HEK293T (cell line): Measurements from ENCODE around the gene GMIP.

ENCODE experiments used
- CTCF ChIA-PET: fragments of 350-600 bp; formaldehyde crosslinking; extraction: SDS; loops from one replicate; lab custom pipeline; 2021; ENCODE audit warnings: antibody characterized with exemption, inconsistent platforms; lab: Yijun Ruan, JAX
- POLR2A ChIA-PET: fragments of 350-600 bp; formaldehyde crosslinking; extraction: SDS; loops from one replicate; lab custom pipeline; 2020; ENCODE audit warnings: antibody characterized with exemption, inconsistent platforms; lab: Yijun Ruan, JAX
- DNase-seq: peaks from one replicate; pipeline ENCODE4 v3.0.0; 2012; ENCODE audit warnings: mixed read lengths; ENCODE audit errors: extremely low spot score
- ARNT ChIP-seq: fragments of 450-650 bp; IDR thresholded peaks from 2 replicates; pipeline ENCODE4 v1.6.1; 2017; ENCODE audit warnings: mild to moderate bottlenecking
- BHLHE40 ChIP-seq: fragments of 450-650 bp; IDR thresholded peaks from 2 replicates; pipeline ENCODE4 v1.6.1; 2016; ENCODE audit warnings: mild to moderate bottlenecking, moderate library complexity, borderline replicate concordance
- CTBP1 ChIP-seq: fragments of 450-650 bp; IDR thresholded peaks from 2 replicates; pipeline ENCODE4 v1.6.1; 2016; ENCODE audit warnings: borderline replicate concordance
- ELF4 ChIP-seq: fragments of 450-650 bp; IDR thresholded peaks from 2 replicates; pipeline ENCODE4 v1.6.1; 2017; ENCODE audit warnings: antibody characterized with exemption
- FOXA1 ChIP-seq: fragments of 450-650 bp; IDR thresholded peaks from 2 replicates; pipeline ENCODE4 v1.6.1; 2016; ENCODE audit warnings: mild to moderate bottlenecking
- FOXK2 ChIP-seq: fragments of 450-650 bp; IDR thresholded peaks from 2 replicates; pipeline ENCODE4 v1.6.1; 2016; ENCODE audit warnings: mild to moderate bottlenecking
- FOXM1 ChIP-seq: fragments of 450-650 bp; IDR thresholded peaks from 2 replicates; pipeline ENCODE4 v1.6.1; 2017; ENCODE audit warnings: mild to moderate bottlenecking, borderline replicate concordance
- HDGF ChIP-seq: fragments of 450-650 bp; IDR thresholded peaks from 2 replicates; pipeline ENCODE4 v1.6.1; 2017; ENCODE audit warnings: antibody characterized with exemption, borderline replicate concordance
- L3MBTL2 ChIP-seq: fragments of 450-650 bp; conservative IDR thresholded peaks from 2 replicates; pipeline ENCODE4 v1.6.1; 2016; ENCODE audit warnings: mild to moderate bottlenecking
- LEF1 ChIP-seq: fragments of 450-650 bp; IDR thresholded peaks from 2 replicates; pipeline ENCODE4 v1.6.1; 2017; ENCODE audit warnings: mild to moderate bottlenecking, borderline replicate concordance
- NFRKB ChIP-seq: fragments of 450-650 bp; IDR thresholded peaks from 2 replicates; pipeline ENCODE4 v1.6.1; 2016; ENCODE audit warnings: mild to moderate bottlenecking, moderate library complexity
- SP1 ChIP-seq: fragments of 450-650 bp; IDR thresholded peaks from 2 replicates; pipeline ENCODE4 v1.6.1; 2017
- SUZ12 ChIP-seq: fragments of 450-650 bp; IDR thresholded peaks from 2 replicates; pipeline ENCODE4 v1.6.1; 2016; ENCODE audit warnings: mild to moderate bottlenecking
- TARDBP ChIP-seq: fragments of 450-650 bp; IDR thresholded peaks from 2 replicates; pipeline ENCODE4 v1.6.1; 2016
- ZNF384 ChIP-seq: fragments of 450-650 bp; IDR thresholded peaks from 2 replicates; pipeline ENCODE4 v1.6.1; 2016
- TF ChIP-seq, protein P1 (sequence below): fragments of 450-650 bp; IDR thresholded peaks from 2 replicates; pipeline ENCODE4 v1.6.1; 2016

Gene GMIP

GRCh38 chr19:19584356-19584755, 59.1 kb downstream of the GMIP start:
- DNase-seq, result no peak
- ChIA-PET POLR2A (no interaction called here), CTCF (interaction anchor here (0.6 kb wide), 1 partner anchor 19 kb away, joined by 4 read pairs; no protein-coding TSS in a partner anchor)

DNA sequence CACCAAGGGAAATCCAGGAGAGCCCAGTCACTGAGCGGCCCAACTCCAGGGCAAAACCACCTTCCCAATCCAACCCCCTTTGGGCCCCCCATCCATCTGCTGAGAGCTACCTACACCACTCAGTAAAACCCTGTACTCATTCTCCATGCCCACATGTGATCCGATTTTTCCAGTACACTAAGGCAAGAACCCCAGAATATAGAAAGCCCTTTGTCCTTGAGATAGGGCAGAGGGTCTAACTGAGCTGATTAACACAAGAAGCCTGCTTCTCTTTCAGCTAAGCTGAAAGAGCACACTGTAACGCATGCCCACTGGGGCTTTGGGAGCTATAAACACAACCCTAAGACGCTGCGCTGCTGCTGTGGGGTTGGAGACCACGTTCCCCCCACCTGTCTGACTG, 61.0 kb downstream of the GMIP start:
- DNase-seq, result no peak
- TF ChIP-seq FOXK2 (no peak), HDGF (no peak), ARNT (no peak), SP1 (no peak), FOXA1 (no peak), BHLHE40 (no peak), FOXM1 (no peak), ZNF384 (no peak), SUZ12 (no peak), CTBP1 (no peak), NFRKB (no peak), LEF1 (no peak), TARDBP (no peak), L3MBTL2 (no peak), ELF4 (no peak)
- TF ChIP-seq, protein P1, sequence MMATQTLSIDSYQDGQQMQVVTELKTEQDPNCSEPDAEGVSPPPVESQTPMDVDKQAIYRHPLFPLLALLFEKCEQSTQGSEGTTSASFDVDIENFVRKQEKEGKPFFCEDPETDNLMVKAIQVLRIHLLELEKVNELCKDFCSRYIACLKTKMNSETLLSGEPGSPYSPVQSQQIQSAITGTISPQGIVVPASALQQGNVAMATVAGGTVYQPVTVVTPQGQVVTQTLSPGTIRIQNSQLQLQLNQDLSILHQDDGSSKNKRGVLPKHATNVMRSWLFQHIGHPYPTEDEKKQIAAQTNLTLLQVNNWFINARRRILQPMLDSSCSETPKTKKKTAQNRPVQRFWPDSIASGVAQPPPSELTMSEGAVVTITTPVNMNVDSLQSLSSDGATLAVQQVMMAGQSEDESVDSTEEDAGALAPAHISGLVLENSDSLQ, result no peak
- POLR2A ChIA-PET, result no interaction called here
- CTCF ChIA-PET, result no interaction called here

More at GRCh38 chr19:19584356-19584755, 59.1 kb downstream of the GMIP start:
- no peak for TF ChIP-seq FOXM1
- no peak for TF ChIP-seq BHLHE40
- TF ChIP-seq L3MBTL2, result no peak
- no peak for TF ChIP-seq LEF1
- no peak for TF ChIP-seq SP1
- TF ChIP-seq SUZ12, result no peak
- no peak for TF ChIP-seq CTBP1
- TF ChIP-seq FOXK2, result no peak
- TF ChIP-seq ZNF384, result no peak
- no peak for TF ChIP-seq ELF4
- TF ChIP-seq HDGF, result no peak
- TF ChIP-seq ARNT, result no peak
- TF ChIP-seq, protein P1, result no peak
- no peak for TF ChIP-seq NFRKB
- TF ChIP-seq TARDBP, result no peak
- no peak for TF ChIP-seq FOXA1

DNA sequence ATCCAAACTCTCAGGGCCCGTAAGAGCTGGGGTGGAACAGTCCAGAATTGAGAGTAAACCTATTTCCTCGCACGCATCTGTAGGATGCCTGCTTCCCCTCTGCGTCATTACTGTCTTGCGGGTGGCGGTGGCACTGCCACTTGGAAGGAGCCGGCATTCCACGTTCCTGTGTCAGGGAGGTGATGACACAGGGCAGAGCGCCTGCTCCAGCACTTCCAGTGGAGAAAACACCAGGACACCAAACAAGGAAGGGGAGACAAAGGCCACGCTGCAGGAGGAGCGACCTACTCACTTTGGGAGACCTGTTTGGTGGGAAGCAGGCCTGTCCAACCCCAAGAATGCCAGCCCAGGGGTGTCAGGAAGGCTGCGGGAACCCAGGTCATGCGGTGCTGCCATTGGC, 62.1 kb downstream of the GMIP start:
- ChIA-PET POLR2A (no interaction called here), CTCF (interaction anchor here (0.6 kb wide), 1 partner anchor 9 kb away, joined by 3 read pairs; no protein-coding TSS in a partner anchor)
- no peak for TF ChIP-seq LEF1
- TF ChIP-seq FOXA1, result no peak
- TF ChIP-seq ELF4, result no peak
- TF ChIP-seq, protein P1, result no peak
- TF ChIP-seq HDGF, result no peak
- no peak for TF ChIP-seq TARDBP
- TF ChIP-seq ARNT, result no peak
- no peak for TF ChIP-seq FOXK2
- no peak for TF ChIP-seq ZNF384
- no peak for TF ChIP-seq L3MBTL2
- TF ChIP-seq BHLHE40, result no peak
- TF ChIP-seq FOXM1, result no peak
- no peak for TF ChIP-seq SP1
- no peak for TF ChIP-seq SUZ12
- no peak for DNase-seq

DNA sequence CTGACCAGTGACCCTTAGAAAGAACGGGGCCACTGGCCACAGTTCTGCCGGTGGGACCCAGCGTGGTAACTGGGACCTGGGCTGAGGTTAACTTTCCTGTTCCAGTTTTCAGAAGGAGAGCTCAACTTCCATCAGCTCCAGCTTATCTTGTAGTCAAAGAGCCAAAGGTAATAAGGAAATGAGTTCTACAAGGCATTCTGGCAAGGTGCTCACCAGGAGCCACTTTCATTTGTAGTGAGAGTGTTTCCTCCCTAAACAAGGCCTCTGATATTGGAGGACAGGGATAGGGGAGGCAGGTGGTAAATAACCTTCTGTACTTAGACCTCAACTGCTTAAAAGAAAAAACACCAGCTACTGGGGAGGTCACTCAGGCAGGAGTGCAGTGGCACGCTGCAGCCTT, 63.0 kb downstream of the GMIP start:
- ChIA-PET CTCF (interaction anchor here (0.7 kb wide), 1 partner anchor 26 kb away, joined by 3 read pairs; no protein-coding TSS in a partner anchor), POLR2A (no interaction called here)
- no peak for DNase-seq
- TF ChIP-seq, protein P1, result no peak
- TF ChIP-seq FOXK2 (no peak), FOXM1 (no peak), ARNT (no peak), BHLHE40 (no peak), L3MBTL2 (no peak), HDGF (no peak), LEF1 (no peak), SUZ12 (no peak), SP1 (no peak), ELF4 (no peak), FOXA1 (no peak), CTBP1 (no peak), TARDBP (no peak), ZNF384 (no peak), NFRKB (no peak)

DNA sequence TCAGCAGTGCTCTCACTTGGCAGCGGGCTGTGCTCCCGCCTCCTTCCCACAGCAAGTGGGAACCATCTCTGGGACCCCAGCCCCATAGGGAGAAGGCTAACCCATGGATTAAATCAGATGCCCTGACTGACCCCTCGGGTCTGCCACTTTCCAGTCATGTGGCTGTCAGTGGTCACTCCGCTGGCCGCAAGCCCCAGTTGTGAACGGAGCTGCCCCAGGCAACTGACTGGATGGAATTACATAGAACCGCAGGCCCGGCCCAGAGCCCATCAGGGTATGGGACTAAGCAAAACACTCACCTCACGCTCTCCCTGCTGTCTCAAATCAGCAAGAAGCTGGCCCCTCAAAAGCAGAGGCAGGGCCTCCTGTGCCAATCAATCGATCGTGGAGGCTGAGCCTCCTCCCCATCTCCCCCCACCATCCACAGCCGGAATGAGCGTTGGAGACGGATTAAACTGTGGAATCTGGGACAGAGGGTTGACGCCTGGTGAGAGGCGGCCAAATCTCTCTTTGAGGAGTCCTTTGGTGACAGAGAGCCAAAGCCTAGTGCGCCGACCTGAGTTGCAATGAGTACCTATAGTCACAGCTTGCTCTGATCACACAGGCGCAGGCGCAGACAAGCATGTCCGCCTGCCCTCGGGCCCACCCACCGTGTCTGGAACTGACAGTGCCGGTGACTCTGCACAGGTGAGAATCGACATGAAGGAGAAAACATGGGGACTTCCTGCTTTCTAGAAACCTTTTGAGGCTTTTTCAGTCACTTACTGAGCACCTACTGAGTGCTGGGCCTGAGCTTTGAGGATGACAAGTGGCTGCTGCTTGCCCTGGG, 63.7 kb downstream of the GMIP start:
- ChIA-PET POLR2A (no interaction called here), CTCF (no interaction called here)
- TF ChIP-seq ZNF384 (no peak), CTBP1 (no peak), NFRKB (no peak), SUZ12 (no peak), LEF1 (no peak), ELF4 (no peak), HDGF (no peak), FOXM1 (no peak), L3MBTL2 (no peak), ARNT (no peak), SP1 (no peak), BHLHE40 (no peak), TARDBP (no peak), FOXA1 (no peak), FOXK2 (no peak)
- TF ChIP-seq, protein P1, result no peak
- no peak for DNase-seq
